ENCODE results near the gene RSAD1.

The RSAD1 gene

GRCh38 chr17:50508573-50509460 is 30.2 kb downstream of the RSAD1 start:
- Histone ChIP-seq H3K9me3 (ENCODE audit: control insufficient read depth, insufficient read depth, low read depth, low read length) (no peaks in the 10 kb centered on the region), H3K27ac (ENCODE audit: extremely low read depth, low read depth, low read length) (no peak overlapping the region), H3K36me3 (ENCODE audit: control insufficient read depth in 2 of 2, insufficient read depth in 1 of 2, low read length in 2 of 2) (no peaks in the 10 kb centered on the region), H3K4me1 (ENCODE audit: control insufficient read depth, insufficient read depth, low read length) (no peaks in the 10 kb centered on the region), H3K4me3 (ENCODE audit: low read depth, low read length) (no peak overlapping the region; the same call in 1 of the 2 replicates)
- ChIA-PET CTCF (interaction anchor here (0.6 to 1.8 kb wide), 2 partner anchors 8 to 147 kb away, joined by 3 to 9 read pairs; no protein-coding TSS in a partner anchor), POLR2A (interaction anchor here (0.6 to 1.1 kb wide), 2 partner anchors 13 to 428 kb away, joined by 3 read pairs; no protein-coding TSS in a partner anchor)
- no peak for TF ChIP-seq ZBTB48 (tag by site-specific recombination; IDR thresholded peaks at IDR 0.05)
- no peak for TF ChIP-seq MZF1 (tag by site-specific recombination; IDR thresholded peaks at IDR 0.05; ENCODE audit: borderline replicate concordance)
- TF ChIP-seq ELK4 (IDR thresholded peaks at IDR 0.05; ENCODE audit: borderline replicate concordance, low read depth, low read length) = no peak
- no peak for TF ChIP-seq ZNF776 (tag by site-specific recombination; IDR thresholded peaks at IDR 0.05; ENCODE audit: borderline replicate concordance)
- no peak for TF ChIP-seq ZNF791 (tag by site-specific recombination; IDR thresholded peaks at IDR 0.05)
- TF ChIP-seq KLF7 (tag by site-specific recombination; IDR thresholded peaks at IDR 0.05; ENCODE audit: borderline replicate concordance) = no peak
- TF ChIP-seq ZBTB6 (tag by site-specific recombination; IDR thresholded peaks at IDR 0.05) = no peak
- TF ChIP-seq PBX3 (CRISPR knock-in tag; IDR thresholded peaks at IDR 0.05) = no peak
- TF ChIP-seq HIC1 (tag by site-specific recombination; IDR thresholded peaks at IDR 0.05) = no peak
- TF ChIP-seq ZNF311 (tag by site-specific recombination; IDR thresholded peaks at IDR 0.05; ENCODE audit: borderline replicate concordance) = no peak
- TF ChIP-seq ZNF830 (tag by site-specific recombination; IDR thresholded peaks at IDR 0.05; ENCODE audit: low read depth) = no peak
- TF ChIP-seq BCL6B (tag by site-specific recombination; IDR thresholded peaks at IDR 0.05) = no peak
- no peak for TF ChIP-seq TSHZ1 (tag by site-specific recombination; IDR thresholded peaks at IDR 0.05; ENCODE audit: borderline replicate concordance)
- TF ChIP-seq ZNF548 (tag by site-specific recombination; IDR thresholded peaks at IDR 0.05) = no peak
- TF ChIP-seq ZNF433 (tag by site-specific recombination; IDR thresholded peaks at IDR 0.05; ENCODE audit: low read depth) = no peak
- no peak for TF ChIP-seq KLF10 (tag by site-specific recombination; IDR thresholded peaks at IDR 0.05)
- no peak for TF ChIP-seq SCRT2 (tag by site-specific recombination; IDR thresholded peaks at IDR 0.05)
- TF ChIP-seq ZNF366 (tag by site-specific recombination; conservative IDR thresholded peaks at IDR 0.05) = no peak
- TF ChIP-seq ZNF654 (tag by site-specific recombination; IDR thresholded peaks at IDR 0.05; ENCODE audit: low read depth) = no peak
- no peak for TF ChIP-seq ZNF707 (tag by site-specific recombination; IDR thresholded peaks at IDR 0.05)
